Gastrocnemius medialis (tissue), 4 donors: Measurements from ENCODE around the gene BRPF1. TPM values are rescaled to one million over a fixed set of nuclear protein-coding genes. Genes with fewer than 3 reads are reported as not detected.

Experiments
- ATAC-seq, 2 donors: fragments of 150-250 bp; one replicate each; pipeline ENCODE4 v1.9.1; 2016
- DNase-seq, 2 donors: peaks; one replicate each; pipeline ENCODE4 v3.0.0-alpha.2; 2019
- H3K27ac ChIP-seq, 4 donors: fragments of 200-600 bp; sonication (generic); 1 replicate in 1 of 4; 2 replicates in 3 of 4; pipeline ENCODE4 v1.5.1; 2016 to 2018; ENCODE audit warnings: mild to moderate bottlenecking in 2 of 4, moderate library complexity in 1 of 4
- H3K27me3 ChIP-seq, 3 donors: fragments of 200-600 bp; sonication (generic) in 2 of 3; 1 replicate in 1 of 3; 2 replicates in 2 of 3; pipeline versions ENCODE4 v1.5.1 to v1.6.0; 2016 to 2019; ENCODE audit warnings: mild to moderate bottlenecking in 1 of 3, moderate library complexity in 1 of 3
- H3K36me3 ChIP-seq, 2 donors: fragments of 200-600 bp; sonication (generic) in 1 of 2; one replicate each; pipeline ENCODE4 v1.5.1; 2017 to 2018
- H3K4me1 ChIP-seq, 2 donors: fragments of 200-600 bp; sonication (generic) in 1 of 2; one replicate each; pipeline ENCODE4 v1.5.1; 2016 to 2017; ENCODE audit warnings: mild to moderate bottlenecking in 2 of 2
- H3K4me3 ChIP-seq, 4 donors: fragments of 200-600 bp; sonication (generic) in 3 of 4; 1 replicate in 1 of 4; 2 replicates in 3 of 4; pipeline ENCODE4 v1.5.1; 2016 to 2019; ENCODE audit warnings: mild to moderate bottlenecking in 2 of 4
- H3K9me3 ChIP-seq, 3 donors: fragments of 200-600 bp; sonication (generic) in 2 of 3; 1 replicate in 1 of 3; 2 replicates in 2 of 3; pipeline ENCODE4 v1.5.1; 2016 to 2019
- CTCF ChIP-seq, 5 experiments: fragments of 450-650 bp in 3 of 5; fragments of 200-600 bp in 2 of 5; sonication (generic) in 2 of 5; IDR thresholded peaks in 4 of 5; conservative IDR thresholded peaks in 1 of 5; 1 replicate in 4 of 5; 2 replicates in 1 of 5; pipeline ENCODE4 v1.5.1; 2016 to 2019; ENCODE audit warnings: antibody characterized with exemption in 5 of 5, mild to moderate bottlenecking in 3 of 5, moderate library complexity in 3 of 5
- POLR2A ChIP-seq, 2 donors: fragments of 450-650 bp; IDR thresholded peaks; one replicate each; pipeline ENCODE4 v1.6.1; 2017; ENCODE audit warnings: antibody characterized with exemption in 2 of 2, mild to moderate bottlenecking in 2 of 2, moderate library complexity in 2 of 2
- in situ Hi-C, 4 donors: fragments of 200-750 bp; cut with MboI; loops; one replicate each; pipeline versions ENCODE4 v1.15.0 to v1.8.0; 2017; ENCODE audit warnings: low sequenced_read_pairs in 4 of 4
- intact Hi-C: fragments of 100-400 bp; cut with DNase I; formaldehyde crosslinking; loops from one replicate; pipeline ENCODE4 v1.15.1; 2023; ENCODE audit warnings: low total_unique reads
- total RNA-seq, 4 donors: library from RNA; depleted of rRNA; stranded (reverse); fragments of >200 nt; gene quantifications; one replicate each; pipeline versions ENCODE4 v1.1.0 to v1.2.3, GENCODE V29; 2016

Gene BRPF1, protein sequence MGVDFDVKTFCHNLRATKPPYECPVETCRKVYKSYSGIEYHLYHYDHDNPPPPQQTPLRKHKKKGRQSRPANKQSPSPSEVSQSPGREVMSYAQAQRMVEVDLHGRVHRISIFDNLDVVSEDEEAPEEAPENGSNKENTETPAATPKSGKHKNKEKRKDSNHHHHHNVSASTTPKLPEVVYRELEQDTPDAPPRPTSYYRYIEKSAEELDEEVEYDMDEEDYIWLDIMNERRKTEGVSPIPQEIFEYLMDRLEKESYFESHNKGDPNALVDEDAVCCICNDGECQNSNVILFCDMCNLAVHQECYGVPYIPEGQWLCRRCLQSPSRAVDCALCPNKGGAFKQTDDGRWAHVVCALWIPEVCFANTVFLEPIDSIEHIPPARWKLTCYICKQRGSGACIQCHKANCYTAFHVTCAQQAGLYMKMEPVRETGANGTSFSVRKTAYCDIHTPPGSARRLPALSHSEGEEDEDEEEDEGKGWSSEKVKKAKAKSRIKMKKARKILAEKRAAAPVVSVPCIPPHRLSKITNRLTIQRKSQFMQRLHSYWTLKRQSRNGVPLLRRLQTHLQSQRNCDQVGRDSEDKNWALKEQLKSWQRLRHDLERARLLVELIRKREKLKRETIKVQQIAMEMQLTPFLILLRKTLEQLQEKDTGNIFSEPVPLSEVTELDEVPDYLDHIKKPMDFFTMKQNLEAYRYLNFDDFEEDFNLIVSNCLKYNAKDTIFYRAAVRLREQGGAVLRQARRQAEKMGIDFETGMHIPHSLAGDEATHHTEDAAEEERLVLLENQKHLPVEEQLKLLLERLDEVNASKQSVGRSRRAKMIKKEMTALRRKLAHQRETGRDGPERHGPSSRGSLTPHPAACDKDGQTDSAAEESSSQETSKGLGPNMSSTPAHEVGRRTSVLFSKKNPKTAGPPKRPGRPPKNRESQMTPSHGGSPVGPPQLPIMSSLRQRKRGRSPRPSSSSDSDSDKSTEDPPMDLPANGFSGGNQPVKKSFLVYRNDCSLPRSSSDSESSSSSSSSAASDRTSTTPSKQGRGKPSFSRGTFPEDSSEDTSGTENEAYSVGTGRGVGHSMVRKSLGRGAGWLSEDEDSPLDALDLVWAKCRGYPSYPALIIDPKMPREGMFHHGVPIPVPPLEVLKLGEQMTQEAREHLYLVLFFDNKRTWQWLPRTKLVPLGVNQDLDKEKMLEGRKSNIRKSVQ (N-terminal part only)
- 10 to 100 TPM; 12.0 to 19.5 (median 14.7) TPM for total RNA-seq

DNA sequence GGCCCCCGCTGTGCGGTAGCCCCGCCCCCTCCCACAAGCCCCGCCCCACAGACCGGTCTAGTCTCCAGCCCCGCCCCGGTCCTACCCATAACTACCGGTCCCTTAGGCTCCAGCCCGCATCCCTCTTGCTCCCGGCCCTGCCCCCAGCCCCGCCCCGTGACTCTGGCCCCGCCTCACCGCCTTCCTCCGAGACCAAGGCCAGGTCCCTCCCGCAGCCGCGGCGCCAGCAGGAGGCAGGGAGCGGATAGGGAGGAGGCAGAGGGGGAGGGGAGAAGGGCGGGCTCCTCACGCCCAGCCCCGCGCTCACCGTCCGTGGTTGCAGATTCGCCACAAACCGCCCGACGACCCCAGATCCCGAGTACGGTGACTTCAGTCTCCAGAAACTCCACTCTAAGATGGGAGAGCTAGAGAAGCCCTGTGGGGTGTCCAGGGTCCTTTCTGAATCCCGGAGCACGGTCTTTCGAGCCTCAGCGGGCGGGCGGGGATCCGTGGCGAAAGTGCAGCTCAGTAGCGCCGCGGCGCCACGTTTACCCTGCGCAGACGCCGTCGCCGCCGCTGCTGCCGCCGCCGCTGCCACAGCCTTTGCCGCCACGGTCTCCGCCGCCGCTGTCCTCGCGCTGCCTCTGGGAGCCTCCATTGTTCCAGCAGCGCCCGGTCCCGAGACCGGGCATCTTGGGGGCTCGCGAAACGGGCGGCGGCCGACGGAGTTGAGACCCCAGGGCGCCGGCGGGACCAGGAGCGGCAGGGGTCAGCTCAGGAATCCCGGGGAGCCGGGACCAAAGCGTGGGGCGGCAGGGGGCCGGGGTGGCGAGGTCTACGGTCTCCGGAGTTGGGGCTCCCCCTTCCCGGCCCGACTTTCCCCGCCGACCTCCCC, at the start of gene BRPF1:
BRPF1 (plus strand) TSS at position 530 of the 874 bp plus-strand sequence. CDS start 2,406 bp downstream, outside the sequence.
- H3K36me3 ChIP-seq: peaks cover 0 to 13% of the 10 kb centered on the region in 2 donors
- peak within 1 kb of the TSS; percentile 90 to 99 (median 96) for H3K27ac ChIP-seq
- peaks cover 16 to 21% of the 10 kb centered on the region in 2 donors for H3K4me1 ChIP-seq
- H3K9me3 ChIP-seq: no peaks in the 10 kb centered on the region
- peak within 1 kb of the TSS; percentile 87 to 92 (median 90) for H3K4me3 ChIP-seq
- intact Hi-C loops: loop anchor here (1.0 to 5.0 kb wide), 6 partner anchors 18 to 335 kb away; partner anchors contain the start of genes MTMR14, OGG1, SETD5 and TADA3
- TF ChIP-seq CTCF (IDR thresholded peaks at IDR 0.05 in 4 of 5, conservative IDR thresholded peaks at IDR 0.05 in 1 of 5) (peak in 2 of 5 experiments; percentile 20 to 28), POLR2A (IDR thresholded peaks at IDR 0.05) (peak; percentile 27 to 58)
- in situ Hi-C loops: no loop called here
- no peaks in the 10 kb centered on the region for H3K27me3 ChIP-seq
- peak; percentile 99 to 100 for DNase-seq
- peak; percentile 90 to 92 for ATAC-seq

GRCh38 chr3:9682096-9682495, 49.4 kb upstream of the BRPF1 start:
- Histone ChIP-seq H3K27me3 (no peaks in the 10 kb centered on the region), H3K27ac (no peak overlapping the region), H3K4me3 (no peak overlapping the region), H3K4me1 (no peaks in the 10 kb centered on the region), H3K9me3 (no peaks in the 10 kb centered on the region), H3K36me3 (peaks cover 10 to 98% of the 10 kb centered on the region in 2 donors)
- DNase-seq (no peak), ATAC-seq (no peak)
- intact Hi-C loops: no loop called here
- in situ Hi-C loops: no loop called here
- TF ChIP-seq CTCF (IDR thresholded peaks at IDR 0.05 in 4 of 5, conservative IDR thresholded peaks at IDR 0.05 in 1 of 5): no peak
- TF ChIP-seq POLR2A (IDR thresholded peaks at IDR 0.05): no peak

DNA sequence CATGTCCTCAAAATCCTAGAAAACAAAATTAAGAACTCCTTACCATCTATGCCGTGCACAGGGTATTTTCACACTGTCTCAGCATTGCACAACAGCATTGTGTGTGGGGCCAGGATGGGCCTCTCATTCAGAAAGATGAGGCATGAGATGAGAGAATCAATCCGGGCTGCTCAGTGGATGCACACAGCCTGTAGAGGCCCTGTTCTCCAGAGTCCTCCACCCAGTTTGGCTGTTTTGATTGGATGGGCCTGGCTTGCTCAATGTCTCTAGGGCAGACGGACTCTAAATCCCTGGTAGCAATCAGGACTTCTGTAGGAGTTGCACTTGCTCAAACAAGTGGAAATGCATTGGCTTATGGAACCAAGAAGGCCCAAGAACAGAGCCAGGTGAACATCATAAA, 48.1 kb upstream of the BRPF1 start:
- peaks cover 10 to 98% of the 10 kb centered on the region in 2 donors for H3K36me3 ChIP-seq
- in situ Hi-C loops (no loop called here), intact Hi-C loops (no loop called here)
- no peaks in the 10 kb centered on the region for H3K27me3 ChIP-seq
- no peaks in the 10 kb centered on the region for H3K9me3 ChIP-seq
- ATAC-seq (no peak), DNase-seq (no peak)
- no peaks in the 10 kb centered on the region for H3K4me1 ChIP-seq
- no peak overlapping the region for H3K27ac ChIP-seq
- TF ChIP-seq CTCF (IDR thresholded peaks at IDR 0.05 in 4 of 5, conservative IDR thresholded peaks at IDR 0.05 in 1 of 5): no peak
- no peak for TF ChIP-seq POLR2A (IDR thresholded peaks at IDR 0.05)
- H3K4me3 ChIP-seq: no peak overlapping the region
